ENCODE results near the gene CAPN3.

The CAPN3 gene

DNA sequence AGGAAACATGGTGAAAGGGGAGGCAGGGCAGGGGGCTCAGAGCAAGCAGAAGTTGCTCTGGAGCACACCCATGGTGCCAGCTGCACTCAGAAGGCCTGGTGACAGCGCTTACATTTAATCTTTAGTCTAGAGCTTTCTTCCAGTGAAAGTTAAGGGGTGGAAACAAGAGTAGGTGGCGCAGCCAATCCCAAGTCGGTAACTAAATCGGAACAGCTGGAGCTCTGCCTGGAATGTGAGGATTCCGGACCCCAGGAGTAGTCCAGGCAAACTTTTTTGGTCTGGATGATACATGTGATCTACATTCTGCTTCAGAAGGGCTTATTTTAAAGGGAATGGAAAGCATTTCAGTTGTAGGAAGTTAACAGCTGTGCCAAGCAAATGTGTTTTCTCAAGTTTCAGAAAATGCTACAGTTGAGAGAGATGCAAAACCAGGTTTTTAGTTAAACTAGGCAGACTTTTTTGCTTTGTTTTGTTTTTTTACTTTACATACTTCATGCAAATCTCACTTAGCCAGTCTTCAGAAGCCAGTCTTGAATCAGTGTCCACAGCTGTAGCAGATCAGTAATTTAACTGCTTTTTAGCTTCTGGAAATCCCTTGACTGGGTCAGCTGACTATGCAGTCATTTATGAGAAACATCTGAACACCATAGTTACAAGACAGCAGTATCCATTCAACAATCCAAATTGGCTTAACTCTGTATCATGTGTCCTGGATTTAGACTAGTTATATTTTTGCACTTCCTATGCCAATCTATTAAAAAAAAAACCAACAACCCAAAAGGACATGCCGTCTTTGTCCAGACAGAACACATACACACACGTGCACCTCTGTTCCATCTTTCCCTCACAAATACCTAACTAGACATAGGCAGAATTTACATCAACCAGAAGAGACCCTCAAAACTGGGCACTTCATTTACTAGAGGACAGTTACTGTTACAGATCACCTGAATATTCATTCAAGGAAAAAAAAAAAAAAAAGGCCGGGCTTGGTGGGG is 98.4 kb downstream of the CAPN3 start:
- no peak for DNase-seq

DNA sequence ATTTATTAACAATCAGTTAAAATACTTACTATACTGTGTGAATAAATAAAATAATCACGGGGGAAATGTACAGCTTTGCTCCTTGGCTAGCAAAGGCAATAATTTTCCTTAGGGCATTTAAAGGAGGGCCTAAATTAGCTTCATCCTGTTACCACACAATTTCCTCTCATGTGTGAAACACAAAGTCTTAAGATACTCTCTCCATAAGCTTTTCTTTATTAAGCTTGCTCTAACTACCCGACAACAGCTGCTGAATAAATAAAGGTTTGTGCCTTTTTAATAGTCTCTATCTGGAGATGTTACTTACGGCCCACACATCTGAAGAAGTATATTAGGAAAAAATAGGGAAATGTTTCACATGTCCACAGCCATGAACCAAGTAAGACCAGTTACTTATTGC is 102.0 kb downstream of the CAPN3 start:
- no peak for DNase-seq
